Activated CD4-positive, alpha-beta memory T cell treated with anti-CD3 and anti-CD28 coated beads for 36 hours (primary cell): ENCODE data around the gene SLC22A17. TPM values are rescaled to one million over a fixed set of nuclear protein-coding genes. Genes with fewer than 3 reads are reported as not detected.

Experiments used
- CTCF ChIA-PET: fragments of 350-600 bp; sonication (Branson Sonifier 250); formaldehyde crosslinking; loops from one replicate; lab custom pipeline; 2021; ENCODE audit warnings: antibody characterized with exemption, inconsistent platforms; lab: Charles Lee
- POLR2A ChIA-PET: fragments of 350-600 bp; sonication (Branson Sonifier 250); formaldehyde crosslinking; loops from one replicate; lab custom pipeline; 2021; ENCODE audit warnings: antibody characterized with exemption; lab: Charles Lee
- DNase-seq: peaks from one replicate; pipeline ENCODE4 v3.0.0-alpha.2; 2020
- H3K27ac Mint-ChIP-seq: one replicate; pipeline ENCODE4 v1.8.0; 2021; ENCODE audit warnings: mixed read lengths
- H3K27me3 Mint-ChIP-seq: one replicate; pipeline ENCODE4 v1.8.0; 2021; ENCODE audit warnings: mixed read lengths
- H3K36me3 Mint-ChIP-seq: one replicate; pipeline ENCODE4 v1.8.0; 2021; ENCODE audit warnings: mixed read lengths
- H3K4me1 Mint-ChIP-seq: one replicate; pipeline ENCODE4 v1.8.0; 2021; ENCODE audit warnings: low read depth, mixed read lengths
- H3K4me3 Mint-ChIP-seq: one replicate; pipeline ENCODE4 v1.8.0; 2021; ENCODE audit warnings: mild to moderate bottlenecking, mixed read lengths
- H3K9me3 Mint-ChIP-seq: one replicate; pipeline ENCODE4 v1.8.0; 2021; ENCODE audit warnings: mixed read lengths
- intact Hi-C: fragments of 100-400 bp; cut with micrococcal nuclease; formaldehyde crosslinking; loops from one replicate; pipeline ENCODE4 v1.15.1; 2023
- total RNA-seq, 2 experiments: library from RNA; stranded (reverse); gene quantifications; one replicate each; pipeline ENCODE4 v1.2.3, GENCODE V29; 2021

The SLC22A17 gene
- total RNA-seq, 2 experiments from 2014 or later = 4.4 to 4.8 TPM

DNA sequence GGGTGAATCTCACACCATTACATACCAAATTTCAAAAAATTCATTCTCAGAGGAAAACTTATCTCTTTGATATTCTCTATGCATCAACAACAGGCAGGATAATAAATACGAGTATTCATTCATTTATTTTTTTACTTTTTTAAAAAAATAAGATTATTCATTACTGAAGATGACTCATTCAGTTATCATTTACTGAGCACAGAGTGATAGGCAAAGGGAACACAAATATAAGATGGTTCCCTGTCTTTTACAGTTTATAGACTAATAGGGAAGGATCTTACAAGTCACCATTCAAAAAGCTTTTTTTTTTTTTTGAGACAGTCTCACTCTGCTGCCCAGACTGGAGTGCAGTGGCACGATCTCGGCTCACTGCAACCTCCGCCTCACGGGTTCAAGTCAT, 36.4 kb downstream of the SLC22A17 start:
- POLR2A ChIA-PET = no interaction called here
- H3K4me1 Mint-ChIP-seq = peaks cover 8% of the 10 kb centered on the region
- no peak for DNase-seq
- H3K27me3 Mint-ChIP-seq = peaks cover 1% of the 10 kb centered on the region
- intact Hi-C loops = no loop called here
- H3K36me3 Mint-ChIP-seq = no peaks in the 10 kb centered on the region
- CTCF ChIA-PET = no interaction called here
- no peak overlapping the region for H3K4me3 Mint-ChIP-seq
- H3K27ac Mint-ChIP-seq = no peak overlapping the region
- H3K9me3 Mint-ChIP-seq = no peaks in the 10 kb centered on the region

- Mint-ChIP-seq H3K27ac (no peak overlapping the region), H3K4me1 (no peaks in the 10 kb centered on the region), H3K36me3 (no peaks in the 10 kb centered on the region), H3K27me3 (peaks cover 24% of the 10 kb centered on the region), H3K9me3 (no peaks in the 10 kb centered on the region), H3K4me3 (no peak overlapping the region)
- intact Hi-C loops = no loop called here
- POLR2A ChIA-PET = no interaction called here
- DNase-seq = no peak
- CTCF ChIA-PET = interaction anchor here (1.9 kb wide), 1 partner anchor 24 kb away, joined by 4 read pairs; the partner anchor contains the start of gene HOMEZ
These were observed 42.1 kb downstream of the SLC22A17 start for GRCh38 chr14:23310546-23310945.

- CTCF ChIA-PET = no interaction called here
- Mint-ChIP-seq H3K27ac (no peak overlapping the region), H3K27me3 (peaks cover 22% of the 10 kb centered on the region), H3K9me3 (no peaks in the 10 kb centered on the region), H3K4me3 (no peak overlapping the region), H3K36me3 (no peaks in the 10 kb centered on the region), H3K4me1 (no peaks in the 10 kb centered on the region)
- POLR2A ChIA-PET = no interaction called here
- intact Hi-C loops = no loop called here
- no peak for DNase-seq
These were observed 43.8 kb downstream of the SLC22A17 start for GRCh38 chr14:23308721-23309445.

DNA sequence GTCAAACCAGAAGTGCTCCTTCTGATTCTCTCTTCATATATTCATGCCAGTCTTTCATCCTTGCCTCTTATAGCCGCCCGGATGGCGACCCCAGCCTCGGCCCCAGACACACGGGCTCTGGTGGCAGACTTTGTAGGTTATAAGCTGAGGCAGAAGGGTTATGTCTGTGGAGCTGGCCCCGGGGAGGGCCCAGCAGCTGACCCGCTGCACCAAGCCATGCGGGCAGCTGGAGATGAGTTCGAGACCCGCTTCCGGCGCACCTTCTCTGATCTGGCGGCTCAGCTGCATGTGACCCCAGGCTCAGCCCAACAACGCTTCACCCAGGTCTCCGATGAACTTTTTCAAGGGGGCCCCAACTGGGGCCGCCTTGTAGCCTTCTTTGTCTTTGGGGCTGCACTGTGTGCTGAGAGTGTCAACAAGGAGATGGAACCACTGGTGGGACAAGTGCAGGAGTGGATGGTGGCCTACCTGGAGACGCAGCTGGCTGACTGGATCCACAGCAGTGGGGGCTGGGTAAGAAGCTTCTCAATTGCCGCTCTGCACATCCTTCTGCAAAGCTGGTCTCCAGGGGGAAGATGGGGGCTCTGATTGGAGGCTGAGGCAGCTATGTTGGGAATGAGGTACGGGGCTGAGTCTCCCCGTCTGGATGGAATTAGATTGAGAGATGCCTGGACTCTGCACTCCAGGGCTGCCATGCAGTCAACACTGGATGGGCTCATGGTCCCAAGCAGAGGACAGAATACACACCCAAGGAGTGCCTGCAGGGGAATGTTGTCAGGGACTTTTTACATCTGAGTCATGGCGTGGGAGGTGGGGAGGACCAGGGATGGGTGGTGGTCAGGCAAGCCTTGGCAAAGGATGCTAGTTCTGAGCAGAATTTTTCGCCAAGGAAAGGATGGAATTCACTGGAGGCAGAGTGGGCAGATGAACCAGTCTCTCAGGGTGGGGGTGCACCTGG, 44.7 kb downstream of the SLC22A17 start:
- H3K9me3 Mint-ChIP-seq = no peaks in the 10 kb centered on the region
- peaks cover 4% of the 10 kb centered on the region for H3K4me1 Mint-ChIP-seq
- H3K27ac Mint-ChIP-seq = no peak overlapping the region
- CTCF ChIA-PET = interaction anchor here (0.9 to 1.6 kb wide), 3 partner anchors 12 to 239 kb away, joined by 3 to 6 read pairs (median 3); no protein-coding TSS in a partner anchor
- peaks cover 22% of the 10 kb centered on the region for H3K27me3 Mint-ChIP-seq
- H3K4me3 Mint-ChIP-seq = no peak overlapping the region
- intact Hi-C loops = no loop called here
- no peak for DNase-seq
- POLR2A ChIA-PET = no interaction called here
- no peaks in the 10 kb centered on the region for H3K36me3 Mint-ChIP-seq

- Mint-ChIP-seq H3K36me3 (no peaks in the 10 kb centered on the region), H3K27me3 (peaks cover 22% of the 10 kb centered on the region), H3K27ac (no peak overlapping the region), H3K9me3 (no peaks in the 10 kb centered on the region), H3K4me1 (peaks cover 5% of the 10 kb centered on the region), H3K4me3 (no peak overlapping the region)
- ChIA-PET CTCF (interaction anchor here (0.9 to 1.6 kb wide), 3 partner anchors 11 to 238 kb away, joined by 3 to 6 read pairs (median 3); no protein-coding TSS in a partner anchor), POLR2A (no interaction called here)
- intact Hi-C loops = no loop called here
- DNase-seq = no peak
These were observed 45.5 kb downstream of the SLC22A17 start for GRCh38 chr14:23307146-23307530.

- ChIA-PET CTCF (interaction anchor here (0.9 to 2.6 kb wide), 4 partner anchors 11 to 73 kb away, joined by 3 to 7 read pairs (median 4); partner anchors contain the start of gene PABPN1), POLR2A (no interaction called here)
- no peak for DNase-seq
- Mint-ChIP-seq H3K9me3 (no peaks in the 10 kb centered on the region), H3K36me3 (no peaks in the 10 kb centered on the region), H3K27ac (no peak within 1 kb of the TSS), H3K4me1 (peaks cover 5% of the 10 kb centered on the region), H3K4me3 (no peak within 1 kb of the TSS), H3K27me3 (peaks cover 22% of the 10 kb centered on the region)
- intact Hi-C loops = no loop called here
These were observed 46.1 kb downstream of the SLC22A17 start, which contains the start of gene BCL2L2 for GRCh38 chr14:23306412-23307145. Gene BCL2L2 (plus strand): TSS chr14:23306833. CDS start chr14:23307768, 935 bp downstream.

GRCh38 chr14:23302290-23303225, 50.1 kb downstream of the SLC22A17 start, which contains the start of gene PPP1R3E:
Gene PPP1R3E (minus strand): TSS chr14:23302859. CDS start chr14:23302576, 283 bp downstream.
- peak; percentile 93 for DNase-seq
- H3K4me1 Mint-ChIP-seq = peaks cover 22% of the 10 kb centered on the region

GRCh38 chr14:23301969-23302289, 50.8 kb downstream of the SLC22A17 start:
- CTCF ChIA-PET = interaction anchor here (1.0 to 4.6 kb wide), 15 partner anchors 10 to 234 kb away, joined by 3 to 76 read pairs (median 6); partner anchors contain the start of genes ACIN1, C14orf119, HOMEZ and PABPN1
- peaks cover 7% of the 10 kb centered on the region for H3K27me3 Mint-ChIP-seq
- H3K27ac Mint-ChIP-seq = peak overlapping the region; percentile 94
- H3K9me3 Mint-ChIP-seq = no peaks in the 10 kb centered on the region
- no peak for DNase-seq
- H3K4me1 Mint-ChIP-seq = peaks cover 22% of the 10 kb centered on the region
- POLR2A ChIA-PET = interaction anchor here (0.7 to 4.4 kb wide), 7 partner anchors 13 to 207 kb away, joined by 3 to 102 read pairs (median 3); partner anchors contain the start of genes ACIN1, C14orf119, HOMEZ and PABPN1
- peaks cover 8% of the 10 kb centered on the region for H3K36me3 Mint-ChIP-seq
- intact Hi-C loops = loop anchor here (1.0 to 5.0 kb wide), 6 partner anchors 16 to 255 kb away; partner anchors contain the start of genes ACIN1, C14orf119, HOMEZ and NGDN
- peak overlapping the region; percentile 94 for H3K4me3 Mint-ChIP-seq

More at GRCh38 chr14:23302290-23303225, 50.1 kb downstream of the SLC22A17 start, which contains the start of gene PPP1R3E:
- Mint-ChIP-seq H3K4me3 (peak within 1 kb of the TSS; percentile 94), H3K27me3 (peaks cover 12% of the 10 kb centered on the region), H3K36me3 (peaks cover 3% of the 10 kb centered on the region), H3K27ac (peak within 1 kb of the TSS; percentile 96), H3K9me3 (no peaks in the 10 kb centered on the region)
- POLR2A ChIA-PET = interaction anchor here (0.7 to 4.4 kb wide), 8 partner anchors 13 to 207 kb away, joined by 3 to 102 read pairs (median 3); partner anchors contain the start of genes ACIN1, C14orf119, HOMEZ and PABPN1
- intact Hi-C loops = loop anchor here (2.0 to 5.0 kb wide), 2 partner anchors 66 to 255 kb away; partner anchors contain the start of gene THTPA
- CTCF ChIA-PET = interaction anchor here (0.6 to 4.6 kb wide), 13 partner anchors 10 to 234 kb away, joined by 3 to 76 read pairs (median 6); partner anchors contain the start of genes HOMEZ and PABPN1

- POLR2A ChIA-PET = interaction anchor here (0.6 to 4.4 kb wide), 7 partner anchors 15 to 294 kb away, joined by 3 to 102 read pairs (median 6); partner anchors contain the start of genes ACIN1, C14orf119, HOMEZ and PABPN1
These were observed 51.3 kb downstream of the SLC22A17 start for GRCh38 chr14:23301288-23301968.

More at GRCh38 chr14:23301288-23301968, 51.3 kb downstream of the SLC22A17 start:
- intact Hi-C loops = loop anchor here (1.0 to 5.0 kb wide), 5 partner anchors 15 to 256 kb away; partner anchors contain the start of genes ACIN1, C14orf119, HOMEZ and NGDN
- CTCF ChIA-PET = interaction anchor here (0.8 to 4.6 kb wide), 18 partner anchors 9 to 233 kb away, joined by 3 to 76 read pairs (median 6); partner anchors contain the start of genes ACIN1, C14orf119, HOMEZ and PABPN1
- Mint-ChIP-seq H3K27ac (peak overlapping the region; percentile 94), H3K4me3 (peak overlapping the region; percentile 94), H3K27me3 (peaks cover 5% of the 10 kb centered on the region), H3K4me1 (peaks cover 22% of the 10 kb centered on the region), H3K36me3 (peaks cover 12% of the 10 kb centered on the region), H3K9me3 (no peaks in the 10 kb centered on the region)
- peak; percentile 98 for DNase-seq
